HG03460 (cell line): Measurements from ENCODE around the gene NSD1.

Experiments
- ATAC-seq: cut with Tn5 transposase; IDR thresholded peaks from one replicate; pipeline ENCODE4 v1.9.1; 2021; ENCODE audit not compliant: unreplicated experiment

The NSD1 gene

GRCh38 chr5:177096162-177097015 lies 37.2 kb upstream of the NSD1 start:
- ATAC-seq: no peak

DNA sequence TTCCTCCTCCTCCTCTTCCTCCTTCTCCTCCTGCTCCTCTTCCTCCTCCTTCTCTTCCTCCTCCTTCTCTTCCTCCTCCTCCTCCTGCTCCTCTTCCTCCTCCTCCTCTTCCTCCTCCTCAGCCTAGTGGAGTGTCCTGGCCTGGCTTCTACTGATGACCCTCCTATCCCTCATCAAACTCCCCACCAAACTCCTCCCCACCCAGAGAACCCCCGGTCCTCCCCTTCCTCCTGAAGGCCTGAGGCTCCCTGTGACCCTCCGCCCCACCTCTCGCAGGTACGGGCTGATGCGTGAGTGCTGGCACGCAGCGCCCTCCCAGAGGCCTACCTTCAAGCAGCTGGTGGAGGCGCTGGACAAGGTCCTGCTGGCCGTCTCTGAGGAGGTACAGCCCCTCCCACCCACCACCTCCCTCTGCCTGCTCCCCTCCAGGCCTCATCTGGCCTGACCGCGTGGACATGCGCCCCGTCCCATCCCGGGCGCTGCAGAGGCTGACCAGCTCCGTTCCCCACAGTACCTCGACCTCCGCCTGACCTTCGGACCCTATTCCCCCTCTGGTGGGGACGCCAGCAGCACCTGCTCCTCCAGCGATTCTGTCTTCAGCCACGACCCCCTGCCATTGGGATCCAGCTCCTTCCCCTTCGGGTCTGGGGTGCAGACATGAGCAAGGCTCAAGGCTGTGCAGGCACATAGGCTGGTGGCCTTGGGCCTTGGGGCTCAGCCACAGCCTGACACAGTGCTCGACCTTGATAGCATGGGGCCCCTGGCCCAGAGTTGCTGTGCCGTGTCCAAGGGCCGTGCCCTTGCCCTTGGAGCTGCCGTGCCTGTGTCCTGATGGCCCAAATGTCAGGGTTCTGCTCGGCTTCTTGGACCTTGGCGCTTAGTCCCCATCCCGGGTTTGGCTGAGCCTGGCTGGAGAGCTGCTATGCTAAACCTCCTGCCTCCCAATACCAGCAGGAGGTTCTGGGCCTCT lies 36.3 kb upstream of the NSD1 start:
- no peak for ATAC-seq

DNA sequence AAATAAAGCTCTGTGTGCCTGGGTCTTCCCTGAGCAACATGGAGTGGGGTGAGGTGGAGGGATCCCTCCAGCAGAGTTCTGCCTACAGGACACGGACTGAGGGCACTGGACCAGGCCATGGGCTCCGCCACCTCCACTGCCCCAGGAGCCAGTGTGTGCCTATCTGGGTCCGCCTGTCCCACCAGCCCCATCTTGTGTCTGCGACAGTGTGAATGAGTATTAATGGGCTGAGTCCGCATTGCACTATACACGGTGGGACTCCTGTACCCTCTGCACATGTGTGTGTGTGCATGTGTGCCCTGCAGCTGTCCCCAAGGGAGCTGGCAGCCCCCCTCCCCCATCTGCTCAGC lies 35.5 kb upstream of the NSD1 start:
- no peak for ATAC-seq

GRCh38 chr5:177098470-177099141 lies 35.0 kb upstream of the NSD1 start:
- ATAC-seq: no peak

- ATAC-seq: no peak
Observed at GRCh38 chr5:177099422-177100093, 34.0 kb upstream of the NSD1 start.

DNA sequence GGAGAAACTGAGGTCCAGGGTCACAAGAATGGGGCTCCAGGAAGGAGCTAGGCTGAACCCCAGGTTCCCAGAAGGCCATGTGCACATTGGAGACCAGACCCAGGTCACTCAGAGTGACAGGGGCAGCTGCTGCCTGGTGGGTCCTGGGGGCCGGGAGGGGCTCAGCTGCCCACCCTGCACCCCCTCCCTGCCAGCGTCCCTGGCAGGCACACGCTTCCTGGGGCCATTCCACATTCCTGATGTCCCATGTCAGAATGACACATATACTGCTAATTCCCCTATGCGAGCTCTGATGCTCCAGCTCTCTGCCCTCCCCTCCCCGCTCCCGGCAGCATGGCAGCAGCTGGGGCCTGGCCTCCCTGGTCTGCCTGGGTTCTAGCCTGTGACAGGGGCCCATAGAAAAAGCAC lies 32.9 kb upstream of the NSD1 start:
- no peak for ATAC-seq

DNA sequence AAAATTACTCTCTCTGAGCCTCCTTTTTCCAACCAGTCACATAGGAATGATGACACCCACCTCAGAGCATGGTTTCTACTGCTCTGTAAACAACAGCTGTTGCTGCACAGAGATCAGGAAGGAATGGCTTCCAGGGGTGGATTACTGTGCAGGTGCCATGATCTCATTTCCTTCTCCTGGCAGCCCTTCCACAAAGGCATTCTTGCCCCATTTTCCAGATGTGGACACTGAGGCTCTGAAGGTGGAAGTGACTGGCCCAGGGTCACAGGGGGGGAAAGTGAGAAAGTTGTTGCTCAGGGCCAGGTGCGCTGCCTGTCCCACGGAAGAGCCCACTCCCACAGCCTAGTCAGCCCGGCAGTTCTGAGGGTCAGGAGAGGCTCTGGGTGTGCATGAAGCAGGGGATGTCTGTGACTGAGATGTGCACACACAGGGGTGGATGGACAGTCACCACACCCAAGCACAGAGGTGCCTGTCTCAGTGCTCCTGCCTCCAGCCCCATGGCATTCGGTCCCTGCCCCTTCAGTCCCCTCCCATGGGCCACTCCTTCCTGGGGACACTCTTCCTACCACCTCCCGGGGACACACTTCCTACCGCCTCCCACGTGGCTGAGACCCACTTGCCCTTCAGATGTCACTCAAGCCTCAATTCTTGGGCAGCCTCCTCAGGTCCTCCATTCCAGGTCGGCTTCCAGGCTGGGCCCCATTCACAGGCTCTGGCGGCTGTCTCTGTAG lies 29.9 kb upstream of the NSD1 start:
- ATAC-seq: no peak

DNA sequence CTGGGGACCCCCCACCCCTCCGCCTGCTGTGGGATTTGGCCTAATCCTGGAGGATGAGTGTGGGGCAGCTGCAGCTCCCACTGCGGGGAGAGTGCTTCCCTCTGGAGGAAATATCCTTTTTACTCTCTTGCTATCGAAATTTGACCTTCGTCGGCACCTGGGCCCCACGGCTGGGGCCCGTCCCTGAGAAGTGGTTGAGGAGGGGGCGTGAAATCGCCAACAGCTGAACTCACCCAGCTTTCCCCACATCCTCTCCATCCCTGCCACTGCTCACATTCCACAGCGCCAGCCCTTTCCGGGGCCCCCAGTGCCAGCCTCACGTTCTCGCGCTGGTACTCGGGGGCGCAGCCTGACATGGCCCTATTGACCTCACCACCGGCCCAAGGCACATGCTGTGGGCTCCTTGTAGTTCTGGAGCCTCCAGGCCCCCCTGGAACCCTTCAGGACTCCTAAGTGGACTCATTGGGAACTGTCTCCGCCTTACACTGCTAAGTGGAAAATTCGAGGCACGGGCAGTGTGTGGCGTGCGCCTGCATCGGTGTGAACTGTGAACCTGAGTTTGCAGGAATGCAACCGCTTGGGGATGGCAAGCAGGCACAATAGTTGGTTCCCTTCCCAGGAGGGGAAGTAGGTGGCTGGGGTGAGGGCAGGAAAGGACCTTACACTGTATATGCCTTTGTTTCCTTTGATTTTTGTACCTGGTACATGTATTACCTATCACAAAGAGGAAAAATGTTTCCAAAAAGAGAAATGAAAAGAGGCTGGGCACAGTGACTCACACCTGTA lies 27.7 kb upstream of the NSD1 start:
- ATAC-seq: no peak

DNA sequence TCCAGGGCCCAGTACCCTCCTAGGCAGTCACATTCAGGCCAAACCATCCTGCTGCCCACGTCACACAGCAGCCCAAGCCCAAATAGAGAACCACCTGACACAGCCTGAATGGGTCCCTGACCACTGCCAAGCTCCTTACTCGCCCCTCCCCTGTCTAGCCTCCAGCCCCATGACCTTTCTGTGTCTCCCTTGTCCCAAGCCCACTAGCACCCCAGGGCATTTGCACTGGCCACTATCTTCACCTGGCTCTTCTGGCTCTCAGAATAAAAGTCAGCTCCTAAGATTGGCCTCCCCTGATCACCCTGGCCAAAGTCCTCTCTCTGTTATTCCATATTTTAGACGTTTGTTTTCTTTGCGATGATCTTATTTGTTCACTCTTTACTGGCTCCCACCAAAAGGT lies 26.4 kb upstream of the NSD1 start:
- ATAC-seq: no peak

- no peak for ATAC-seq
Observed at GRCh38 chr5:177109810-177110209, 23.8 kb upstream of the NSD1 start.

DNA sequence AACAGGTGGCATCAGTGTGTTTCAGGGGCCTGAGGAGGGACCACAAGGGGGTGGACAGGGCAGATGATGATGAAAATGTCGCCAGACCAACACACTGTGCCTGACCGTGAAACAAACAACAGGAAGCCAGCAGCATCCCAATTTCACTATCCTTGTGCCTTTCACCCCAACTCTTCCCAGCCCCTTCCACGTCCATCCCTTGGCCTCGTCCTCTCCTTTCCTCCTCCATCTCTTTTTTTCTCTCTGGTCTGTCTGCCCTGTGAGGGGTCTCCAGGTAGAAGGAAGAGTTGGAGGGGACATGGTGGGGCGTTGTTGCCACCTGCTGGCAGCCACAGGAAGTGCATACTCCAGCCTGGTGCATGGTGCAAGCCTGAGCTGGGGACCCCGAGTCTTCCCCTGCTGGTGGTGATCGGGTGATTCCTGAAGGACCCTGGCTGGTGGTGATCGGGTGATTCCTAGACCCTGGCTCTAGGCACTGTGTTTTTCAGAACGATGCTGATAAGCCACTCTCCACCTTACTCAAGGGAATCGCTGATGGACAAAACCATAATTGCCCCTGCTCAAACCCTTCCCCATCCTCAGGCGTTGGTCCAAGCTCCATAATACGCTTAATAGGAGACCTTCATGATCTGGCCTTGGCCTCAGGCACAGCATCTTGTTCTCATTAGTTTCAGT lies 21.7 kb upstream of the NSD1 start:
- no peak for ATAC-seq

- no peak for ATAC-seq
Observed at GRCh38 chr5:177112589-177113220, 20.9 kb upstream of the NSD1 start.

GRCh38 chr5:177113566-177114424 lies 19.8 kb upstream of the NSD1 start:
- ATAC-seq: peak; percentile 50

DNA sequence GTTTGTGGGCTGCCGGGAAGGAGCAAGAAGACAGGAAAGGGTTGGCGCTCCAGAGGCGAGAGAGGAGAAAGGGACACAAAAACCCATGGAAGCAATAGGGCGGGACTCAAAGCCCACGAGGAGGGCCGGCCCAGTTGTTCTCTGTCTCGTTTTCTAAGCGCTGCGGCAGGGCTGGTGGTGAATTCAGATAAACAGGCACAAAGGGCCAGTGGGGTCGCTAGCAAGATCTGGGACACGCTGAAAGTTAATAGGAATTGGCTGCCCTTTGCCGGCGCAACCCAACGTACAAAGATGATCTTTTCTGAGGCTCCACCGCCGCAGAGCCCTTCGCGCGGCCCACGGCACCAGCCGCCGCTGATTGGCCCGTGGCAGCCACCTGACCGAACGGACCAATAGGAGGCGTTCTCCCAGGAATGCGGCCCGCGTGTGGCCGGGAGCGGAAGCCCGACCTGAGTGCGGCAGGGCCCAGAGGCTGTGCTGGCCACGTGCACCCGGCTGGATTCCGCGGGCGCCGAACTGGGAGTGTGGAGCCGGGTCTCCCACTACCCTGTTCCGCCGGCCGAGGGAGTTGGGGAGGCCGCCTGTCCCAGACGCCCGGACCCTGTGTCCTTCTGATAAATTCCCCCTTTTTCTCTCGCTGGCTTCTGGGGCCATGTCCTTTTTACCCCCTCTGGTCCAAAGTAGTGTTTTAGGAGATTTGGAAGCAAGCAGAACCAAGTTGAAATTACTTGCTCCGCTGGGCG lies 16.8 kb upstream of the NSD1 start:
- peak; percentile 86 for ATAC-seq

DNA sequence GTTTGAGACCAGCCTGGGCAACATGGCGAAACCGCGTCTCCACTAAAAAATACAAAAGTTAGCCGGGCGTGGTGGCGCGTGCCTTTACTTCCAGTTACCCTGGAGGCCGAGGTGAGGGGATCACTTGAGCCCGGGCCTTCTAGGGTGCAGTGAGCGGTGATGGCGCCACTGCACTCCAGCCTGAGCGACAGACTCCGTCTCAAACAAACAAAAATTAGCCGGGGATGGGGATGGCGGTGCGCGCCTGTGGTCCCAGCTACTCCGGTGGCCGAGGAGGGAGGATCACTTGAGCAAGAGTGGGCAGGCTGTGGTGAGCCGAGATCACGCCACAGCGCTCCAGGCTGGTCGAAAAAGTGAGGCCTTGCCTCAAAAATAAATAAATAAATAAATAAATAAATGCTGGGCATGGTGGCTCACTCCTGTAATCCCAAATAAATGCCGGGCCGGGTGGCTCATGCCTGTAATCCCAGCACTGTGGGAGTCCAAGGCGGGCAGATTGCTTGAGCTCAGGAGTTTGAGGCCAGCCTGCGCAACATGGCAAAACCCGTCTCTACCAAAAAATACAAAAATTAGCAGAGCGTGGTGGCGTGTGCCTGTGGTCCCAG lies 16.0 kb upstream of the NSD1 start:
- ATAC-seq: no peak

- ATAC-seq: no peak
Observed at GRCh38 chr5:177122566-177122965, 11.0 kb upstream of the NSD1 start.
